Mesothelial cell of epicardium (in vitro differentiated cells): ENCODE measurements around the gene HHIP. TPM values are rescaled to one million over a fixed set of nuclear protein-coding genes. Genes with fewer than 3 reads are reported as not detected.
A peak's percentile ranks its signal among the peaks of the same experiment; 100 is the strongest.

Experiments
- DNase-seq, 2 experiments: peaks; one replicate each; pipeline ENCODE4 v3.0.0; 2021; ENCODE audit warnings: low spot score in 2 of 2; ENCODE audit not compliant: unreplicated experiment in 2 of 2
- H3K27ac Mint-ChIP-seq: 2 replicates; pipeline ENCODE4 v1.8.0; 2021; ENCODE audit warnings: mixed read lengths
- H3K27me3 Mint-ChIP-seq: 2 replicates; pipeline ENCODE4 v1.8.0; 2021; ENCODE audit warnings: low read depth, mixed read lengths
- H3K36me3 Mint-ChIP-seq: 2 replicates; pipeline ENCODE4 v1.8.0; 2021; ENCODE audit warnings: mixed read lengths
- H3K4me1 Mint-ChIP-seq: 2 replicates; pipeline ENCODE4 v1.8.0; 2021; ENCODE audit warnings: mixed read lengths
- H3K4me3 Mint-ChIP-seq: 2 replicates; pipeline ENCODE4 v1.8.0; 2021; ENCODE audit warnings: mild to moderate bottlenecking, moderate library complexity, mixed read lengths
- H3K9me3 Mint-ChIP-seq: 2 replicates; pipeline ENCODE4 v1.8.0; 2021; ENCODE audit warnings: mixed read lengths
- CTCF ChIP-seq: fragments of 200-600 bp; sonication (generic); IDR thresholded peaks from one replicate; pipeline ENCODE4 v1.5.0; 2021; ENCODE audit warnings: antibody characterized with exemption; ENCODE audit not compliant: unreplicated experiment
- total RNA-seq: library from RNA; stranded (reverse); gene quantifications from 3 replicates; pipeline ENCODE4 v1.2.1, GENCODE V29; 2021

HHIP gene
- total RNA-seq, 1 donor from 2014 or later: 4.0 TPM

- H3K4me1 Mint-ChIP-seq: peaks cover 31% of the 10 kb centered on the region
- H3K36me3 Mint-ChIP-seq: no peaks in the 10 kb centered on the region
- no peak overlapping the region for H3K4me3 Mint-ChIP-seq
- no peak overlapping the region for H3K27ac Mint-ChIP-seq
- no peaks in the 10 kb centered on the region for H3K9me3 Mint-ChIP-seq
- peaks cover 34% of the 10 kb centered on the region for H3K27me3 Mint-ChIP-seq
- no peak for TF ChIP-seq CTCF
- no peak for DNase-seq
Observed at GRCh38 chr4:144649646-144650045, 3.7 kb downstream of the HHIP start.

- Mint-ChIP-seq H3K27me3 (peaks cover 33% of the 10 kb centered on the region), H3K27ac (peak overlapping the region; percentile 6), H3K9me3 (no peaks in the 10 kb centered on the region), H3K4me1 (peaks cover 31% of the 10 kb centered on the region), H3K36me3 (no peaks in the 10 kb centered on the region), H3K4me3 (no peak overlapping the region)
- TF ChIP-seq CTCF: no peak
- no peak for DNase-seq
Observed at GRCh38 chr4:144650311-144651005, 4.5 kb downstream of the HHIP start.

- H3K4me1 Mint-ChIP-seq: peaks cover 9% of the 10 kb centered on the region
- H3K27me3 Mint-ChIP-seq: peaks cover 3% of the 10 kb centered on the region
Observed at GRCh38 chr4:144653781-144654545, 8.0 kb downstream of the HHIP start.

GRCh38 chr4:144655491-144655890 is 9.5 kb downstream of the HHIP start:
- no peaks in the 10 kb centered on the region for H3K9me3 Mint-ChIP-seq
- H3K27me3 Mint-ChIP-seq: no peaks in the 10 kb centered on the region
- TF ChIP-seq CTCF: no peak
- H3K36me3 Mint-ChIP-seq: no peaks in the 10 kb centered on the region
- DNase-seq: no peak
- no peak overlapping the region for H3K4me3 Mint-ChIP-seq
- peaks cover 4% of the 10 kb centered on the region for H3K4me1 Mint-ChIP-seq
- H3K27ac Mint-ChIP-seq: no peak overlapping the region

More at GRCh38 chr4:144653781-144654545, 8.0 kb downstream of the HHIP start:
- no peak for TF ChIP-seq CTCF
- H3K9me3 Mint-ChIP-seq: no peaks in the 10 kb centered on the region
- no peak for DNase-seq
- H3K4me3 Mint-ChIP-seq: no peak overlapping the region
- H3K36me3 Mint-ChIP-seq: no peaks in the 10 kb centered on the region
- H3K27ac Mint-ChIP-seq: no peak overlapping the region

- H3K4me3 Mint-ChIP-seq: no peak overlapping the region
- no peak overlapping the region for H3K27ac Mint-ChIP-seq
- H3K27me3 Mint-ChIP-seq: no peaks in the 10 kb centered on the region
- TF ChIP-seq CTCF: no peak
- H3K9me3 Mint-ChIP-seq: no peaks in the 10 kb centered on the region
- no peaks in the 10 kb centered on the region for H3K36me3 Mint-ChIP-seq
- no peak for DNase-seq
- H3K4me1 Mint-ChIP-seq: no peaks in the 10 kb centered on the region
Observed at GRCh38 chr4:144656850-144657249, 10.9 kb downstream of the HHIP start.
